SU-DHL-6 (cell line): ENCODE measurements around the gene NME1.

Experiments
- H2AFZ ChIP-seq: fragments of 200-600 bp; sonication (generic); 2 replicates; pipeline ENCODE4 v1.6.1; 2014; ENCODE audit warnings: low read depth, mild to moderate bottlenecking, moderate library complexity, mixed read lengths, antibody characterized with exemption, low read length; ENCODE audit not compliant: severe bottlenecking
- H3F3A ChIP-seq: fragments of 200-600 bp; shearing (Covaris generic); 2 replicates; pipeline ENCODE4 v1.6.0; 2016; ENCODE audit warnings: antibody characterized with exemption, mild to moderate bottlenecking; ENCODE audit not compliant: insufficient read depth
- H3K27ac ChIP-seq: fragments of 200-600 bp; sonication (generic); 2 replicates; pipeline ENCODE4 v1.5.1; 2016; ENCODE audit warnings: low read depth, mild to moderate bottlenecking, low read length, moderate library complexity, mixed read lengths
- H3K27me3 ChIP-seq: fragments of 200-600 bp; sonication (generic), shearing (Covaris generic); 2 replicates; pipeline ENCODE4 v1.6.0; 2014; ENCODE audit warnings: mild to moderate bottlenecking, low read length
- H3K36me3 ChIP-seq: fragments of 200-600 bp; sonication (generic); 2 replicates; pipeline ENCODE4 v1.6.1; 2014; ENCODE audit warnings: mild to moderate bottlenecking, low read length, mixed read lengths
- H3K4me2 ChIP-seq: fragments of 300-600, 200-600 bp; shearing (Covaris generic), sonication (generic); 2 replicates; pipeline ENCODE4 v1.6.0; 2014; ENCODE audit warnings: low read length, low read depth, mild to moderate bottlenecking; ENCODE audit not compliant: poor library complexity, severe bottlenecking
- H3K4me3 ChIP-seq: fragments of 200-600 bp; sonication (generic); 2 replicates; pipeline ENCODE4 v1.5.1; 2014; ENCODE audit warnings: antibody characterized with exemption, low read length, mild to moderate bottlenecking, mixed read lengths; ENCODE audit not compliant: insufficient read depth, poor library complexity, severe bottlenecking
- H3K79me2 ChIP-seq: fragments of 200-600 bp; sonication (generic); 2 replicates; pipeline ENCODE4 v1.6.1; 2014; ENCODE audit warnings: mild to moderate bottlenecking, low read length, moderate library complexity; ENCODE audit not compliant: insufficient read depth
- H3K9ac ChIP-seq: fragments of 200-600 bp; sonication (generic); 2 replicates; pipeline ENCODE4 v1.7.0; 2014; ENCODE audit warnings: mild to moderate bottlenecking, low read length
- H3K9me2 ChIP-seq: fragments of 200-600 bp; sonication (generic); replicated peaks from 2 replicates; pipeline ENCODE4 v1.6.1; 2014; ENCODE audit warnings: low read length; ENCODE audit not compliant: insufficient read depth
- H3K9me3 ChIP-seq: fragments of 200-600 bp; sonication (generic); 2 replicates; pipeline ENCODE4 v1.6.1; 2014; ENCODE audit warnings: low read length, mixed read lengths; ENCODE audit not compliant: insufficient read depth
- H4K20me1 ChIP-seq: fragments of 200-600 bp; sonication (generic); 2 replicates; pipeline ENCODE4 v1.6.1; 2014; ENCODE audit warnings: low read depth, mild to moderate bottlenecking, antibody characterized with exemption, low read length, moderate library complexity, mixed read lengths
- EZH2phosphoT487 ChIP-seq: fragments of 200-600 bp; sonication (generic), shearing (Covaris generic); conservative IDR thresholded peaks from 2 replicates; pipeline ENCODE4 v1.6.1; 2018; ENCODE audit warnings: mild to moderate bottlenecking, antibody characterized with exemption, low read length, moderate library complexity, mixed read lengths
- TF ChIP-seq, protein P1 (sequence below): fragments of 200-600 bp; sonication (generic); IDR thresholded peaks from one replicate; pipeline ENCODE4 v1.5.1; 2017; ENCODE audit warnings: antibody characterized with exemption, mild to moderate bottlenecking, low read length, moderate library complexity; ENCODE audit not compliant: insufficient read depth, poor library complexity, severe bottlenecking

NME1 gene

DNA sequence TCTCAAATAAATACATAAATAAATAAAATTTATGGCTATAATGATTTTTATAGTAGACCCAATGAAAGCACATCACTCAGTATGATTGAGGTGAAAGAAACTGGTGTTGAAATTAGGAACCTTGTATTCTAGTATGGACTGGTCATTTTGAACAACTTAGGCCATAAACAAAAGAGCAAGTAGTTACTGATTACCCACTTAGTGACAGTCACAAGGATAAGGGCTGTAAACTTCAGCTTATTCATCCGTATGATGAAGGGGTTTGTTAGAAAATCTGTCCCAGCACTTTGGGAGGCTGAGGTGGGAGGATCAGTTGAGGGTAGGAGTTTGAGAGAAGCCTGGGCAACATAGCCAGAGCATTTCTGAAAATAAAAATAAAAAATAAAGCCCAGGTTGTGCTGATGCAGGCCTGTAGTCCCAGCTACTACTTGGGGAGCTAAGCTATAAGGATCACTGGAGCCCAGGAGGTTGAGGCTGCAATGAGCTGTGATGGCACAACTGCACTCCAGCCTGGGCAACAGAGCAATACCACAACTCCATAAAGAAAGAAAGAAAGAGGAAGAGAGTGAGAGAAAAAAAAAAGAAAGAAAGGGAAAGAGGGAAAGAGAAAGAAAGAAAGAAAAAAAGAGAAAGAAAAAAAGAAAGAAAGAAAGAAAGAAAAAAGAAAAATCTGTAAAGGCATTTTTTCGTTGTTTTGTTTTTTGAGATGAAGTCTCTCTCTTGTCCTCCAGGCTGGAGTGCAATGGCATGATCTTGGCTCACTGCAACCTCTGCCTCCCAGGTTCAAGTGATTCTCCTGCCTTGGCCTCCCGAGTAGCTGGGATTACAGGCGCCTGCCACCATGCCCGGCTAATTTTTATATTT lies 28.5 kb upstream of the NME1 start:
- no peaks in the 10 kb centered on the region for H3F3A ChIP-seq
- no peaks in the 10 kb centered on the region for H3K27me3 ChIP-seq
- no peak overlapping the region for H3K4me2 ChIP-seq
- no peak overlapping the region for H3K9ac ChIP-seq
- H4K20me1 ChIP-seq: no peaks in the 10 kb centered on the region
- peaks cover under 1% of the 10 kb centered on the region; the same call in 1 of the 2 replicates for H3K79me2 ChIP-seq
- H3K36me3 ChIP-seq: no peaks in the 10 kb centered on the region
- no peak overlapping the region for H3K27ac ChIP-seq
- no peaks in the 10 kb centered on the region for H3K9me3 ChIP-seq
- no peak overlapping the region for H3K4me3 ChIP-seq
- H2AFZ ChIP-seq: no peak overlapping the region
- no peaks in the 10 kb centered on the region for H3K9me2 ChIP-seq
- TF ChIP-seq, protein P1, sequence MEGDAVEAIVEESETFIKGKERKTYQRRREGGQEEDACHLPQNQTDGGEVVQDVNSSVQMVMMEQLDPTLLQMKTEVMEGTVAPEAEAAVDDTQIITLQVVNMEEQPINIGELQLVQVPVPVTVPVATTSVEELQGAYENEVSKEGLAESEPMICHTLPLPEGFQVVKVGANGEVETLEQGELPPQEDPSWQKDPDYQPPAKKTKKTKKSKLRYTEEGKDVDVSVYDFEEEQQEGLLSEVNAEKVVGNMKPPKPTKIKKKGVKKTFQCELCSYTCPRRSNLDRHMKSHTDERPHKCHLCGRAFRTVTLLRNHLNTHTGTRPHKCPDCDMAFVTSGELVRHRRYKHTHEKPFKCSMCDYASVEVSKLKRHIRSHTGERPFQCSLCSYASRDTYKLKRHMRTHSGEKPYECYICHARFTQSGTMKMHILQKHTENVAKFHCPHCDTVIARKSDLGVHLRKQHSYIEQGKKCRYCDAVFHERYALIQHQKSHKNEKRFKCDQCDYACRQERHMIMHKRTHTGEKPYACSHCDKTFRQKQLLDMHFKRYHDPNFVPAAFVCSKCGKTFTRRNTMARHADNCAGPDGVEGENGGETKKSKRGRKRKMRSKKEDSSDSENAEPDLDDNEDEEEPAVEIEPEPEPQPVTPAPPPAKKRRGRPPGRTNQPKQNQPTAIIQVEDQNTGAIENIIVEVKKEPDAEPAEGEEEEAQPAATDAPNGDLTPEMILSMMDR: no peak
- no peak for TF ChIP-seq EZH2phosphoT487

- no peak overlapping the region for H2AFZ ChIP-seq
- TF ChIP-seq, protein P1: no peak
- TF ChIP-seq EZH2phosphoT487: no peak
Measured at GRCh38 chr17:51128076-51128475, 25.3 kb upstream of the NME1 start.

DNA sequence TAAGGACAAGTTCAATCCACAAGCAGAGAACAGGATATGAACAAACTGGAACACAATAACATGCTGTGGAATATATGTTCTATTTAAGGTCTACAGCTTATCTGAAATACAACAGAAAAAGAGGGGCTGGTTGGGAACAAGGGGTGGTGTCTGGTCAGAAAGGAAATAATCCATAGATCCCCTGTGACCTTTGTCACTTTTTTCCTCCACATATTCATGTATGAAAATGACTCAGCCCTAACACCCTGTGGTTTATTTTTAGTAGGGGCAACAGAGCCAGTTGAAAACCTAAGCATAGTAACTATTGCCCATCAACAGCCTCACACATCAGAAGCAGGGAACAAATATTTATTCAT lies 20.4 kb upstream of the NME1 start:
- no peaks in the 10 kb centered on the region for H3F3A ChIP-seq
- no peak overlapping the region for H3K4me2 ChIP-seq
- no peaks in the 10 kb centered on the region for H3K36me3 ChIP-seq
- no peak overlapping the region for H3K27ac ChIP-seq
- H4K20me1 ChIP-seq: no peaks in the 10 kb centered on the region
- TF ChIP-seq, protein P1: no peak
- H2AFZ ChIP-seq: no peak overlapping the region
- H3K9me3 ChIP-seq: no peaks in the 10 kb centered on the region
- H3K9me2 ChIP-seq: no peaks in the 10 kb centered on the region
- H3K27me3 ChIP-seq: no peaks in the 10 kb centered on the region
- no peak overlapping the region for H3K4me3 ChIP-seq
- no peak overlapping the region for H3K9ac ChIP-seq
- no peaks in the 10 kb centered on the region for H3K79me2 ChIP-seq

More at GRCh38 chr17:51128076-51128475, 25.3 kb upstream of the NME1 start:
- Histone ChIP-seq H3K9me3 (no peaks in the 10 kb centered on the region), H4K20me1 (no peaks in the 10 kb centered on the region), H3K36me3 (no peaks in the 10 kb centered on the region), H3K27ac (no peak overlapping the region), H3K9me2 (no peaks in the 10 kb centered on the region), H3K4me2 (no peak overlapping the region), H3K79me2 (no peaks in the 10 kb centered on the region), H3K9ac (no peak overlapping the region), H3K27me3 (no peaks in the 10 kb centered on the region), H3F3A (no peaks in the 10 kb centered on the region), H3K4me3 (no peak overlapping the region)
